ENCODE results near the gene ECEL1. TPM values are rescaled to one million over a fixed set of nuclear protein-coding genes. Genes with fewer than 3 reads are reported as not detected.

ECEL1 gene
- total and polyA plus RNA-seq, 8 donors = 0.35 to 1.1 TPM; not detected in 6

- Histone ChIP-seq H3K4me1 (no peaks in the 10 kb centered on the region), H3K27ac (no peak overlapping the region), H3K36me3 (no peaks in the 10 kb centered on the region), H3K27me3 (peaks cover 2 to 57% (median 4%) of the 10 kb centered on the region in 3 donors), H3K9me3 (no peaks in the 10 kb centered on the region), H3K4me3 (no peak overlapping the region)
- TF ChIP-seq, protein P1, sequence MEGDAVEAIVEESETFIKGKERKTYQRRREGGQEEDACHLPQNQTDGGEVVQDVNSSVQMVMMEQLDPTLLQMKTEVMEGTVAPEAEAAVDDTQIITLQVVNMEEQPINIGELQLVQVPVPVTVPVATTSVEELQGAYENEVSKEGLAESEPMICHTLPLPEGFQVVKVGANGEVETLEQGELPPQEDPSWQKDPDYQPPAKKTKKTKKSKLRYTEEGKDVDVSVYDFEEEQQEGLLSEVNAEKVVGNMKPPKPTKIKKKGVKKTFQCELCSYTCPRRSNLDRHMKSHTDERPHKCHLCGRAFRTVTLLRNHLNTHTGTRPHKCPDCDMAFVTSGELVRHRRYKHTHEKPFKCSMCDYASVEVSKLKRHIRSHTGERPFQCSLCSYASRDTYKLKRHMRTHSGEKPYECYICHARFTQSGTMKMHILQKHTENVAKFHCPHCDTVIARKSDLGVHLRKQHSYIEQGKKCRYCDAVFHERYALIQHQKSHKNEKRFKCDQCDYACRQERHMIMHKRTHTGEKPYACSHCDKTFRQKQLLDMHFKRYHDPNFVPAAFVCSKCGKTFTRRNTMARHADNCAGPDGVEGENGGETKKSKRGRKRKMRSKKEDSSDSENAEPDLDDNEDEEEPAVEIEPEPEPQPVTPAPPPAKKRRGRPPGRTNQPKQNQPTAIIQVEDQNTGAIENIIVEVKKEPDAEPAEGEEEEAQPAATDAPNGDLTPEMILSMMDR (IDR thresholded peaks at IDR 0.05) = no peak
- no peak for TF ChIP-seq POLR2AphosphoS5 (IDR thresholded peaks at IDR 0.05)
- TF ChIP-seq POLR2A (IDR thresholded peaks at IDR 0.05) = no peak
- intact Hi-C loops (cut with DNase I; ENCODE audit: low total_unique reads) = no loop called here
- no peak for DNase-seq
- WGBS, 5 donors = 79 to 90% (median 88%) methylated on average over 18 to 24 of the region's 24 CpGs
These were observed 5.5 kb upstream of the ECEL1 start for GRCh38 chr2:232492963-232493700.

GRCh38 chr2:232492236-232492848, 4.7 kb upstream of the ECEL1 start:
- WGBS, 5 donors = 67 to 72% (median 71%) methylated on average over 8 of the region's 8 CpGs
- no peaks in the 10 kb centered on the region for H3K36me3 ChIP-seq
- H3K9me3 ChIP-seq = no peaks in the 10 kb centered on the region
- H3K27ac ChIP-seq = no peak overlapping the region
- H3K4me3 ChIP-seq = no peak overlapping the region
- peaks cover 1 to 6% (median 2%) of the 10 kb centered on the region in 4 donors for H3K4me1 ChIP-seq
- intact Hi-C loops (cut with DNase I; ENCODE audit: low total_unique reads) = no loop called here
- no peak for TF ChIP-seq POLR2A (IDR thresholded peaks at IDR 0.05)
- no peak for TF ChIP-seq POLR2AphosphoS5 (IDR thresholded peaks at IDR 0.05)
- TF ChIP-seq, protein P1 (IDR thresholded peaks at IDR 0.05) = no peak
- TF ChIP-seq EP300 (IDR thresholded peaks at IDR 0.05) = no peak
- no peak for DNase-seq
- peaks cover 5 to 61% (median 10%) of the 10 kb centered on the region in 3 donors for H3K27me3 ChIP-seq

- 81 to 95% (median 89%) methylated on average over 12 of the region's 12 CpGs for WGBS, 5 donors
These were observed 3.6 kb upstream of the ECEL1 start for GRCh38 chr2:232491139-232491780.

More at GRCh38 chr2:232491139-232491780, 3.6 kb upstream of the ECEL1 start:
- H3K36me3 ChIP-seq = no peaks in the 10 kb centered on the region
- H3K4me1 ChIP-seq = peaks cover 6 to 17% (median 11%) of the 10 kb centered on the region in 4 donors
- no peak for TF ChIP-seq POLR2AphosphoS5 (IDR thresholded peaks at IDR 0.05)
- TF ChIP-seq POLR2A (IDR thresholded peaks at IDR 0.05) = no peak
- TF ChIP-seq, protein P1 (IDR thresholded peaks at IDR 0.05) = no peak
- TF ChIP-seq EP300 (IDR thresholded peaks at IDR 0.05) = no peak
- no peak overlapping the region for H3K27ac ChIP-seq
- no peaks in the 10 kb centered on the region for H3K9me3 ChIP-seq
- peaks cover 12 to 61% (median 21%) of the 10 kb centered on the region in 3 donors for H3K27me3 ChIP-seq
- no peak overlapping the region for H3K4me3 ChIP-seq
- intact Hi-C loops (cut with DNase I; ENCODE audit: low total_unique reads) = no loop called here
- no peak for DNase-seq

Measured in stomach (tissue), 9 donors.